CD1c-positive myeloid dendritic cell (primary cell): ENCODE data around the gene SPRED3.
"Not testable (repeated sequence)": the region's sequence is repeated elsewhere in the genome, so short reads cannot be mapped to it uniquely, and the experiment has no call there.

Experiments used
- DNase-seq: peaks from one replicate; pipeline ENCODE4 v3.0.0-alpha.2; 2016; ENCODE audit errors: extremely low spot score

SPRED3 gene

GRCh38 chr19:38417544-38418506 is 29.3 kb downstream of the SPRED3 start:
- DNase-seq = peak; percentile 94

GRCh38 chr19:38420935-38421334 is 32.4 kb downstream of the SPRED3 start:
- no peak for DNase-seq

GRCh38 chr19:38421856-38422255 is 33.4 kb downstream of the SPRED3 start:
- DNase-seq = no peak

- DNase-seq = no peak
Observed at GRCh38 chr19:38422438-38422837, 33.9 kb downstream of the SPRED3 start.

- no peak for DNase-seq
Observed at GRCh38 chr19:38424272-38424671, 35.8 kb downstream of the SPRED3 start.

GRCh38 chr19:38425222-38425809 is 36.8 kb downstream of the SPRED3 start:
- no peak for DNase-seq

GRCh38 chr19:38425810-38426466 is 37.4 kb downstream of the SPRED3 start, which contains the start of gene RASGRP4:
Gene RASGRP4, minus strand, starts transcription at chr19:38426219. Its CDS starts 128 bp downstream, at chr19:38426091.
- peak; percentile 63 for DNase-seq

GRCh38 chr19:38427035-38427677 is 38.7 kb downstream of the SPRED3 start:
- not testable (repeated sequence) for DNase-seq

- no peak for DNase-seq
Observed at GRCh38 chr19:38429055-38429810, 40.7 kb downstream of the SPRED3 start.

GRCh38 chr19:38429811-38430156 is 41.3 kb downstream of the SPRED3 start:
- no peak for DNase-seq

- no peak for DNase-seq
Observed at GRCh38 chr19:38430931-38431330, 42.4 kb downstream of the SPRED3 start.

- DNase-seq = peak; percentile 46
Observed at GRCh38 chr19:38433268-38433733, 44.8 kb downstream of the SPRED3 start, which contains the start of gene RYR1. Gene RYR1, plus strand, starts transcription at chr19:38433691. Its CDS starts 139 bp downstream, at chr19:38433830.

GRCh38 chr19:38434549-38435051 is 46.1 kb downstream of the SPRED3 start:
- DNase-seq = no peak

GRCh38 chr19:38437295-38437694 is 48.8 kb downstream of the SPRED3 start:
- no peak for DNase-seq

- DNase-seq = no peak
Observed at GRCh38 chr19:38437917-38438316, 49.4 kb downstream of the SPRED3 start.

GRCh38 chr19:38440592-38440991 is 52.1 kb downstream of the SPRED3 start:
- DNase-seq = no peak

GRCh38 chr19:38441657-38442348 is 53.3 kb downstream of the SPRED3 start:
- no peak for DNase-seq

- DNase-seq = no peak
Observed at GRCh38 chr19:38442736-38443135, 54.2 kb downstream of the SPRED3 start.

- no peak for DNase-seq
Observed at GRCh38 chr19:38443458-38443999, 55.0 kb downstream of the SPRED3 start.

- no peak for DNase-seq
Observed at GRCh38 chr19:38444026-38444425, 55.5 kb downstream of the SPRED3 start.
